NCI-H2227 (cell line): ENCODE measurements around the gene TOLLIP.

Experiments
- DNase-seq: peaks from one replicate; lab custom pipeline; 2025; ENCODE audit not compliant: unreplicated experiment; lab: John Stamatoyannopoulos, UW

The TOLLIP gene

DNA sequence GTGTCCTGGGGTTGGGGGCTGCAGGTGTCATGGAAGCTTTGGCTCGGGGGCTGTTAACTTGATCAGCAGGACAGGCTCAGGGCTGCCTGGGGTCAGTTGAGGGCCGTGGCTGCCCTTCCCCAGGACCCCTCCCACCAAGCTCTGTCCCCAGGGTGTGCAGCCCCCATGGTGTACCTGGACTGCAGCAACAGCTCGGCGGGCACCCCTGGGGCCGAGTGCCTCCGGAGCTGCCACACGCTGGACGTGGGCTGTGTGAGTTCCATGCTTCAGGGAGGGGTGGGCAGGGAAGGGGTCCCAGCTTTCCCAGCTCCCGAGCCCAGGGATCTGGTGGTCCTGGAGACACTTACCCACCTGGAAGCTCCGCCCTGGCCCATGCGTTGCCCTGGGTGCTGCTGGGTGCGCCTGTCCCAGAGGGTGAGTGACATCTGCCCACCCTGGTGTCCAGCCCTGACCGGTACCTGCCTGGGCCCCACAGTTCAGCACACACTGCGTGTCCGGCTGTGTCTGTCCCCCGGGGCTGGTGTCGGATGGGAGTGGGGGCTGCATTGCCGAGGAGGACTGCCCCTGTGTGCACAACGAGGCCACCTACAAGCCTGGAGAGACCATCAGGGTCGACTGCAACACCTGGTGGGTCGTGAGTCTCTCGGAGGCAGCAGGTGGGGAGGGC, 75.2 kb downstream of the TOLLIP start:
- no peak for DNase-seq

DNA sequence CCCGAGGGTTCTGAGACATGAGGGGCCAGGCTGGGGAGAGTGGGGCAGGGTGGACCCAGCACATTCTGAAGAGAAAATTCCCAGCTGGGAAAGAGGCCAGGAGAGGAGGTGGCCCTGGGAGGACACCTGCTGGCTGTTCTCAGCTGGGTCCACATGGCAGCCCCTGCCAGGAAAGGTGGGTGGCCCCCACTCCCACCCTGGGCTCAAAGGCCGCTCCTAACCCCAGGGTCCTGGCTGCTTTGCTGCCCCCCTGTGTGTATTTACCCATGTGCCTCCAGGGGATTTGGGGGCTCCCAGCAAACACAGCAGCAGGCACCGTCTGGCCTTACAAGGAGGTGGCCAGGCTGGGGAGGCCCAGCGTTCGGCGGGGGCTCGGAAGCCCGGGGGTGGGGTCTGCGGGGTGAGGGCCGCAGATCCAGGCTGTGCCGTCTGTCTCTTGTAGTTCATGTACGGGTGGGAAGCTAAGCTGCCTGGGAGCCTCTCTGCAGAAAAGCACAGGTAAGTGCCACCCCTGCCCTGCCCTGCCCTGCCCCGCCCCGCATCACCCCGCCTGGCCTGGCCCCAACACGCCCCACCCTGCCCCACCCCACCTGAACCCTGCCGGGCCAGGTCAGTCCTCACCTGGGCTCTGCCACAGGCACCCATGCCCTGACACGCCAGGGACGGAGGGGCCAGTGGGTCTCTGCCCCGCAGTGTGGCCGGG, 75.9 kb downstream of the TOLLIP start:
- no peak for DNase-seq

DNA sequence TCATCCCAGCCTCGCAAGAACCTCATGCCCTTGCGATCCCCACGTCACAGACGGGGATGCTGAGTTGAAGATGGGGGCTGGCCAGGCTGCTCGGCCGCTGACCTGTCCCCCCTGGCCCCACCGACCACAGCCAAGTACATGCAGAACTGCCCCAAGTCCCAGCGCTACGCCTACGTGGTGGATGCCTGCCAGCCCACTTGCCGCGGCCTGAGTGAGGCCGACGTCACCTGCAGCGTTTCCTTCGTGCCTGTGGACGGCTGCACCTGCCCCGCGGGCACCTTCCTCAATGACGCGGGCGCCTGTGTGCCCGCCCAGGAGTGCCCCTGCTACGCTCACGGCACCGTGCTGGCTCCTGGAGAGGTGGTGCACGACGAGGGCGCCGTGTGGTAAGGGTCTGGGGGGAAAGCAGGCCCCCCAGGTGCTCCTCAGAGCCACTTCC, 76.5 kb downstream of the TOLLIP start:
- DNase-seq = no peak

DNA sequence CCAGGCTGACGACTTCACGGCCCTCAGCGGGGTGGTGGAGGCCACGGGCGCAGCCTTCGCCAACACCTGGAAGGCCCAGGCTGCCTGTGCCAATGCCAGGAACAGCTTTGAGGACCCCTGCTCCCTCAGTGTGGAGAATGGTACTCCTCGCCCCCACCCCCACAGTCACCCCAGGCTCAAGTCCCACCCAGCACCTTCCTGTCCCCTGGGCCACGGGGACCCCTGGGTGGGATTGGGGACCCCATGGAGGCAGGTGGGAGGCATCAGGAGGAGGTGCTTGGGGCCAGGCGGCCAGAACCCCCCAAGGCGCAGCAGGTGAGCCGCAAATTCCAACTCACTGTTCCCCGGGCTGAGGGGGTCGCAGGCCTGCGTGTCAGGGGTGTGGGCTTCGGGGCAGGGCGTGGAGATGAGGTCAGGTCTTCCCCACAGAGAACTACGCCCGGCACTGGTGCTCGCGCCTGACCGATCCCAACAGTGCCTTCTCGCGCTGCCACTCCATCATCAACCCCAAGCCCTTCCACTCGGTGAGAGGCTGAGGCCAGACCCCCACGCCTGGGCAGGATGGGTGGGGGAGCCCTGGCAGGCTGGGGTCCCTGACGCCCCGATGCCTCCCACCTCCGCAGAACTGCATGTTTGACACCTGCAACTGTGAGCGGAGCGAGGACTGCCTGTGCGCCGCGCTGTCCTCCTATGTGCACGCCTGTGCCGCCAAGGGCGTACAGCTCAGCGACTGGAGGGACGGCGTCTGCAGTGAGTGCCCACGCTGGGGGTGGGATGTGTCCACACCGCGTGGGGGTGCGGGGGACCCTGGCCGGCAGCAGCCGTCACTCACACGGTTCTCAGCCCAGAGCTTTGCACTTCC, 77.2 kb downstream of the TOLLIP start:
- no peak for DNase-seq

DNA sequence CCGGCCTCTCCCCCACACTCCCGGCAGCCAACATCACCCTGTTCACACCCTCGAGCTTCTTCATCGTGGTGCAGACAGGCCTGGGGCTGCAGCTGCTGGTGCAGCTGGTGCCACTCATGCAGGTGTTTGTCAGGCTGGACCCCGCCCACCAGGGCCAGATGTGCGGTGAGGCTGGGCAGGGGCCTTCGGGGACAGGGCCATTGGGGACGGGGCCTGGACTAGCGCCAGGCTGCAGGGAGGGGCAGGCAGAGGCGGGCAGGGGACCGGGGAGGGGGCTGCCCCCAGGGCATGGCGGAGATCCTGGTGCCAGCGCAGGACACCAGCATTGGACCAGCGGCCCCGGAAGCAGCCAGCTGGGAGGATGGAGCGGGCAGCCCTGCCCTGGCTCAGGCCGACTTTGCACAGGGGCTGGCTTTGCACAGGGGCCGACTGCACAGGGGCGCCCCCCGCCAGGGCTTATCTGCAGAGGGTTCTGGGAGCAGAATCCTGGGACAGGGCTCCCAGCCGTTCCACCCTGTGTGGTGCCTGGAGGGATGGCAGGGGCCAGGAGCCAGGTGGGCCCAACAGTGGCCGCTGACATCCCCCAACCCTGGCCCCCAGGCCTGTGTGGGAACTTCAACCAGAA, 77.9 kb downstream of the TOLLIP start:
- DNase-seq = no peak

DNA sequence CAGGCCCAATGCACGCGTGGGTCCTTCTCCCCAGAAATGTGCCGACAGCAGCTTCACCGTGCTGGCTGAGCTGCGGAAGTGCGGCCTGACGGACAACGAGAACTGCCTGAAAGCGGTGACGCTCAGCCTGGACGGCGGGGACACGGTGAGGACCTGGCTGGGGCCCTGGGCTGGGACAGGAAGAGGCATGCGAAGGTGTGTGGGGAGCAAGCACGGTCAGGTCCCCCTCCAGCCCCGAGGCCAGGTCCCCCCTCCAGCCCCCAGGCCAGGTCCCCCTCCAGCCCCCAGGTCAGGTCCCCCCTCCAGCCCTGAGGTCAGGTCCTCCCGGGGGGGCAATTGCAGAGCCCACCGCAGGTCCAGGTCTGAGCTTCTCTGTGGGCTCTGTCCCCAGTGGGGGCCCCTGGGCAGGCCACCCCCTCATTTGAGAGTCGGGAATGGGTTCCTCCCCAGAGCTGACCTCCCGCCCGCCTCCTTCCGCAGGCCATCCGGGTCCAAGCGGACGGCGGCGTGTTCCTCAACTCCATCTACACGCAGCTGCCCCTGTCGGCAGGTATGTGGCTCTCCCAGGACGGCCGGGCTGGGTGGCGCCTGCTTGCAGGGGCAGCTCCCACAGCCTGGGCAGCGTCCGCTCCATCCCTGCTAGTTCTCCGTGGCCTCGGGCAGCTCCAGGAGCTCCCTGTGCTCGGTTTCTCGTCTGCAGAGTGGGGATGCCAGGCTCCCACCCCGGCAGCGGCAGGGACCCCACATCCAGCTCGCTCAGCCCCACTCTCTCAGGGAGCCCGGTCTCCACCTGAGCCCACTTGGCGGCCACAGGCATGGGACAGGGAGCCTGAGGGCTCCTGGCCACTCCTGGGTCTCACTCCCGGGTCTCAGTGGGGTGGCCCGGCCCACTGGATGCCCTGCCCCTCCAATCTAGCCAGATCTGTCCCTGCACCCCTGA, 78.7 kb downstream of the TOLLIP start:
- DNase-seq = no peak

DNA sequence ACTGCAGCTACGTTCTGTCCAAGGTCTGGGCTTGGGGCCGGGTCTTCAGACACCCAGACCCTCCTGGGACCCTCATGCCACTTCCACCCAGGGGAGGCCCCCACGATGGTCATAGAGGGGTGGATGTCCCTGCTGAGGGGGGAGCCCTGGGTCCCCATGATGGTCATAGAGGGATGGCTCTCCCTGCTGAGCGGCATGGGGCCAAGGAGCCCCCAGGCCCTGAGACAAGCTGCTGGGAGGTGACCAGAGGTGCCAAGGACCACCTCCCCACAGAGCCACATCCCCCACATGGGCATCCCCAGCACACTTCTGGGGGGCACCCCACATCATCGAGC, 79.3 kb downstream of the TOLLIP start:
- no peak for DNase-seq

DNA sequence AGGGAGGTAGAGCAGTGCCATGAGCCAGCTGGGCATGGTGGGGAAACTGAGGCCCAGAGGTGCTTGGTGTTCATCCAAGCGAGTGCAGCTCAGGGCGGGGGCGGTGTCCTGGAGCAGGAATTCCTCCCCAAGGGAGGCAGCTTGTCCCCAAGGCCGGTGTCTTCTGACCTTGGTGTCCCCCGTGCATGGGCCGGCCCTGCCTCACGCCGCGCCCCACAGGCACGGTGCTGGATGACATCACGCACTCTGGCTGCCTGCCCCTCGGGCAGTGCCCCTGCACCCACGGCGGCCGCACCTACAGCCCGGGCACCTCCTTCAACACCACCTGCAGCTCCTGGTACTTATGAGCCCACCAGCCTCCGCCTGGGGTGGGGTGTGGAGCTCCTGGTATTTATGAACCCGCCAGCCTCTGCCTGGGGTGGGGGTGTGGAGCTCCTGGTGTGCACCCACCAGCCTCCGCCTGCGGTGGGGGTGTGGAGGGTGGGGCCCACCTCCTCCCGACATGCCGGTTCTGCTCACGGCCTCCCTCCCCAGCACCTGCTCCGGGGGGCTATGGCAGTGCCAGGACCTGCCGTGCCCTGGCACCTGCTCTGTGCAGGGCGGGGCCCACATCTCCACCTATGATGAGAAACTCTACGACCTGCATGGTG, 79.8 kb downstream of the TOLLIP start:
- no peak for DNase-seq

DNA sequence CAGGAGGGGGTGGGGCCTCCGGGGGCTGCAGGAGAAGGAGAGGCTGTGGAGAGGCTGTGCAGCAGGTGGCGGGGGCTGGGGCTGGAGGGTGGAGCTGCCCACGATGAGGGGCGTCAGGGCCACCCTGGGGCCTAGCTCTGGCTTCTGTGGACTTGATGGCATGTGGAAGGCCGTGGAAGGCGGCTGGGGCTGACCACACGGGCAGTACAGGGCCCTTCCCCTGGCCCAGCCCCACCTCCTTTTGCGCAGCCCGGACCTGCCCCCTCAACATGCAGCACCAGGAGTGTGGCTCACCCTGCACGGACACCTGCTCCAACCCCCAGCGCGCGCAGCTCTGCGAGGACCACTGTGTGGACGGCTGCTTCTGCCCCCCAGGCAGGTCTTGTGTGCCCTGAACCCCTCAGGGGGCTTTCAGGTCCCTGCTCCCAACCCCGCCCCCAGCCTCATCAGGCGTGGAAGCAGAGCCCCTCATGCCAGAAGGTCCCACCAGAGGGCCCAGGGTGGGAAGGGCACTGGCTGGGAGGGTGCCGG, 80.4 kb downstream of the TOLLIP start:
- DNase-seq = no peak

DNA sequence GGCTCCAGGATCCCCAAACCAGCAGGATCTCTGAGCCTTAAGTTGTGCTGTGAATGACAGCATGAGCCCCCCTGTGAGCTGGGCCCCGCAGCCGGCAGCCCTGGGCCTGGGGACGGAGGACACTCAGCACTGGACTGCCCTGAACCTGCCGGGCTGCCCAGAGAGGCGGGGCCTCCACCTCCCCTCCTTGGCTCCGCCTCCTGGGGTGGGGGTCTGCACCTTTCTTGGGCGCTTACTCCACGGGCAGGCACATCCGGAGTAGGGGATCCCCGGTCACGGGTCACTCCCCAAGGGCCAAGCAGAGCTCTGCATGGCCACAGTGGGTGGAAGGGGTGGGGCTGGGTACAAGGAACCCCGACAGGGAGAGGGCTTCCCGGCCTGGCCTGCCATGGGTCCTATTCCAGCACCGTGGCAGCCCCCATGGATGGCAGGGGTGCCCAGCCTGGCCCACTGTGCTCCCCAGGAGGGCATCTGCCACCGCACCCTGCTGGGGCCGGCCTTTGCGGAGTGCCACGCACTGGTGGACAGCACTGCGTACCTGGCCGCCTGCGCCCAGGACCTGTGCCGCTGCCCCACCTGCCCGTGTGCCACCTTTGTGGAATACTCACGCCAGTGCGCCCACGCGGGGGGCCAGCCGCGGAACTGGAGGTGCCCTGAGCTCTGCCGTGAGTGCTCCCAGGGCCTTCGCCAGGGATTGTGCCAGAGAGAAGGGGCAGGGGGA, 81.2 kb downstream of the TOLLIP start:
- DNase-seq = no peak

DNA sequence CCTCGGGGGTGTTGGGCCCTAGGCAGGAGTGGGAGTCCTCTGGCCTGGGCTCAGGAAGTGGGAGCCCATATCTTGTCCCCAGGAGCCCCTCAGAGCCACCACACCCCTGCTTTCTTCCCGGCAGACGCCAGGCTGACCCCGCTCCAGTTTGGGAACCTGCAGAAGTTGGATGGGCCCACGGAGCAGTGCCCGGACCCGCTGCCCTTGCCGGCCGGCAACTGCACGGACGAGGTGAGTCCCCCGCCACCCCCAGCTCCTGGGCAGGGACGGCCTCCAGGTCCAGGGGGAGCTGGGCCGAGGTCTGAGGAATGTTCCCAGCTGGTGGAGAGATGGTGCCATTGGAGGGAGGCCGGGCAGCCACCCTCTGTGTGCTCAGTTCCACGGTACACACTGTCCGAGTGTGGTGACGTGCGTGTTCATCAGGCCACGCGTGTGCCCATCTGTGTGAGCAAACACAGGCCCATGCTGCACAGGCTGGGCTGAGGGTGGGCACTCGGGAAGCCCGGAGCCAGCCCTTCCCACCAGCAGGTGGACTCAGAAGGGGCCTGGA, 81.8 kb downstream of the TOLLIP start:
- no peak for DNase-seq

DNA sequence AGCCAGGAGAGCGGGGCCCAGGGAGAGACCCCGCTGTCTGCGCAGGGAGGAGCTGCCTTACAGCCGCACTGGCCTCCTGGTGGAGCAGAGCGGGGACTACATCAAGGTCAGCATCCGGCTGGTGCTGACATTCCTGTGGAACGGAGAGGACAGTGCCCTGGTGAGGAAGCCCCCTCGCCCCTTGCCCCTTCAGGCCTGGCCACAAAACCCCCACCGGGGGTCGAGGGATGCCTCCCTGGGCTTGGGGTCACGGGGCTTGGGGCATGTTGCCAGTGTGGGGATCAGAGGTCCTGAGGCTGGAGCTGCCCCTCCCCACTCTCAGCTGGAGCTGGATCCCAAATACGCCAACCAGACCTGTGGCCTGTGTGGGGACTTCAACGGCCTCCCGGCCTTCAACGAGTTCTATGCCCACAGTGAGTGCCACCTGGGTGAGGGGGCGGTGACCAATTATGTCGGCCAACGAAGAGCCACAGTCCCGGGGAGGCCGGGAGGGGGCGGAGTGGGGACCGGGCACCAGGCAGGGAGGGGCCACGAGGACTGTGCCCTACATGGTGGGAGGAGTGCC, 82.4 kb downstream of the TOLLIP start:
- no peak for DNase-seq

DNA sequence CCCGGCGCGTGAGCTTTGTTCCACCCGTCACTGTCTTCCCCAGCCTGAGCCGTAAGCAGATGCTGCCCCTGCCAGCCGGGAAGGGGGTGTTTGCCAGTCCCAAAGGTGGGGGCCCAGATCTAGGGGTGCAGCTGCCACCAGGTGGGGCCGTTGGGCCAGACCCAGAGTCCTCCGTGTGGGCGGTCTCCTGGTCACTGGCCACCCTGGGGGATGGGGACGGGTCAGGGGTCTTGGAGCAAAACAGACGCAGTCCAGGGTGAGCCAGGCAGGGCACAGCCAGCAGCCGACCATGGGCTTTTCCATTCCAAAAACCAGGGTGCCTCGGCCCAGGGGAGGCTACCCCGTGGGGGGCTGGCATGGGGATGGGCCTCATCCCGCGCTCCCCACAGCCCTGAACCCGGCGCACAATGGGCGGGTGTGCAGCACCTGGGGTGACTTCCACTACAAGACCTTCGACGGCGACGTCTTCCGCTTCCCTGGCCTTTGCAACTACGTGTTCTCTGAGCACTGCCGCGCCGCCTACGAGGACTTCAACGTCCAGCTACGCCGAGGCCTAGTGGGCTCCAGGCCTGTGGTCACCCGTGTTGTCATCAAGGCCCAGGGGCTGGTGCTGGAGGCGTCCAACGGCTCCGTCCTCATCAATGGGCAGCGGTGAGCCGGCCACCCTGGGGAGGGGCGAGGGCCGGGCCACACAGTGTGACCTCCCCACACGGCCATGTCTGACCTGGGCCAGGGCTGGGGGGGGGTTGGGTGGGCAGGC, 83.0 kb downstream of the TOLLIP start:
- DNase-seq = no peak

DNA sequence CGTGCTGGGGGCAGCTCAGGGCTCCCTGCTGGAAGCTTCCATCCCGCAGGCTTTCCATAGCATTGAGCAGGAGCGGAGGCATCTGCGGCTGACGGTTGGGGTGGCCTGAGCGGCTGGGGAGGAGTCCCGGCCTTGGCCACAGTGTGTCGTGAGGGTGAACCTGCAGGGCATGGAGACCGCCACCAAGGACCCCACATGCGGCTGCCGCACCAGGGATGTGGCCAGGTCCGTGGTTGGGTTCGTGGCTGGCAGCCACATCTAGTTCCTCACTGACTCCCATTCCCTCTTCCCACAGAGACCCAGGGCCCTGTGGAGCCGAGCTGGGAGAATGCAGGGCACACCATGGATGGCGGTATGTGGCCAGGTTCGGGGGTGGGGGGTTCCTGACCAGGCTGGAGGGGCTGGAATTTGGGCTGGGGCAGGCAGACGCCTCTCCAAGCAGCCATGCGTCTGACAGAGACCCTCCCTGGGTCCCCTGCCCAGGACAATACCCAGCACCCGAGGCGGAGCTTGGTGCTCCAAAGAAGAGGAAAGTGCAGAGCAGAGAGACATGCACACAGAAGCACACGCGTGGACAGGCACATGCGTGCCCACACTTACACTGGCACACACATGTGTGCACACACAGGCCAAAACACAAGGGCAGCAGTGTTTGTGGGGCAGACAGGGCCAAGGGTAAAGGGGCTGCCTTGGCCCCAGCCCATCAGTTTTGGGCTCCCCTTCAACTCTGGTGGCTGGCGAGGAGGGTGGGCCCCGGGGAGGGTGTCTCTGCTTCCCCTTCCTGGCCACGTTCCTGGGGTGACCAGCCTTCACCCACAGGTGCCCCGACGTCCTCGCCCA, 83.8 kb downstream of the TOLLIP start:
- DNase-seq = no peak

DNA sequence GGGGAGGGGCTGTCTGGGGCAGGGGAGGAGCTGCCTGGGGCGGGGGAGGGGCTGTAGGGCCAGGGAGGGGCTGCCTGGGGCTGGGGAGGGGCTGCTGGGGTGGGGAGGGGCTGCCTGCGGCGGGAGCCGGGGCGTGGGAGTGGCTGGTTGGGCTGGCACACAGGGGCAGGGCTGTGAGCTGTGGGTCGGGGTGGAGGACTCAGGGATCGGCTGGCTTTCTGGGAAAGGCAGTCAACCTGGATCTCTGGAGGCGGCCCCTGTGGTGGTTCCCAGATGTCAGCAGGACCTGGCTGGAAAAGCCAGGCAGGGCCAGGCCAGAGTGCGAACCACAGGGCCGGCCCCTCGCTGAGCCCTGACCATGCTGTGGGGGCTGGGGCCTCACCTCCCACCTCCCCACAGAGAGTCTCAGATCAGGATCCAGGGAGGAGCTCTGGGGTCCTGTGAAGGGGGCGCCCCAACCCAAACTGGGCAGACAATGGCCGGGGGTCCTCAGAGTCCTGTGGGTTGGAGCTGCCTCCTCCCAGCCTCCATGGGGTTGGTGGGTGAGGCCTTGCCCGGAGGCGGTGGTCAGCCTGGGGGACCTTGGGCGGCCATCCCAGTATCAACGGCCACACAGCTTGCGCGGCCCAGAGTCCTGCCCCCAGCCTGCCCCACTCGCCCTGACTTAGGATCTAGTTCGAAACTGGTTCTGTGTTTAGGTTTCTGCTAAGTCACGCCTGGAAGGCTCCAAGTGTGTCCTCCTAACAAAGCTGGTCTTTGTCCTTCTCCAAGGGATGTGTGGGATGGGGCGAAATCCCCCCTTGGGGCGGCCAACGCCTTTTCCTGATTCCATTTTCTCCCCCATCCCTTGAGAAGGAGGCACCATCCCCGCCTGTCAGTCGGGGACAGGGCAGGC, 84.7 kb downstream of the TOLLIP start:
- DNase-seq = no peak
